ENCODE measurements around the gene IL4I1. TPM values are rescaled to one million over a fixed set of nuclear protein-coding genes. Genes with fewer than 3 reads are reported as not detected.

IL4I1 gene
- total RNA-seq, 1 donor from 2014 or later = not detected

DNA sequence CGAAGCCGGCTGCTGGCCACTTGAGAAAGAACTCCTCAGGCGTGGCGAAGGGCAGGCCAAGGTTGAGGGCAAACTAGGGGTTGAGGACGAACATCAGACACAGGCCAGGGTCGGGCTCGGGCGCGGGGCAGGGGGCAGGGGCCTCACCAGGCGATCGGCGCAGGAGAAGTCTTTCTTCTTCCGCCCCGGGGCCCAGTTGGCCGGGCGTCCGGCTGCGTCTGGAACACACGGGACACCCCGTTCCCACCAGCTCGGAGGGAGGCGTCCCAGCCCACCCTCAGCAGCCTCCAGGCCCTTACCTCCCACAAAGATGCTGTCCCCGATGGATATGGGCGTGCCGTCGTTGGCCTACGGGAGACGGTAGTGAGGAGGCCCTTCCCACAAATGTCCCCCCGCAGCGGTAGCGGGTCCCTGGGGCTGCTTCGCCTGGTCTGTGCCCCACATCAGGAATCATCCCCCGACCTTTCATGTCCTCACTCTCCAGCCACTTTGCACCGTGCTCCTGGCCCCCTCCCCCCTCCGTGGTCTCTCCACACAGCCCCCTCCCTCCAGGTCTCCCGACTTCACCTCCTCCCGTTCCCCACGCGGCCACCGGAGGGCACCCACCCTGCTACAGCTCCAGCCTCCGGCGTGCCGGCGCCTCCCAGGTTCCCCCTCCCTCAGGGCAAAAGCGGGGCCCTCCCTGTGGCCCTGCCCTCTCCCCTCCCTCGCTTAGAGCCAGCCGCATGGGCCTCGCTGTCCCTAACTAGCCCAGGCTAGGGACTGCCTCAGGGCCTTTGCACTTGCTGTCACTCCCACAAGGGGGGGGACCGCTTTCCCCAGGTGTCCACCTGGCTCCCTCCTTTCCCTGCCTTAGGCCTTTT lies 34.1 kb downstream of the IL4I1 start:
- intact Hi-C loops (cut with DNase I) = loop anchor here (5.0 kb wide), 1 partner anchor 45 kb away; the partner anchor contains the start of gene MED25
- Histone ChIP-seq H3K27ac (no peak overlapping the region), H3K9me3 (no peaks in the 10 kb centered on the region), H3K36me3 (peaks cover 0 to 42% of the 10 kb centered on the region in 2 donors), H3K4me1 (peaks cover 32% of the 10 kb centered on the region), H3K27me3 (no peaks in the 10 kb centered on the region), H3K4me3 (no peak overlapping the region)
- DNase-seq (ENCODE audit: extremely low spot score in 2 of 2) = no peak
- TF ChIP-seq CTCF (IDR thresholded peaks at IDR 0.05) = no peak
- no peak for TF ChIP-seq POLR2A (IDR thresholded peaks at IDR 0.05)

GRCh38 chr19:49861541-49862378 lies 34.9 kb downstream of the IL4I1 start:
- TF ChIP-seq POLR2AphosphoS5 (IDR thresholded peaks at IDR 0.05; ENCODE audit: insufficient read depth in 1 of 2, low read depth in 1 of 2) (no peak), POLR2A (IDR thresholded peaks at IDR 0.05) (no peak), CTCF (IDR thresholded peaks at IDR 0.05) (no peak)
- DNase-seq (ENCODE audit: extremely low spot score in 2 of 2) = no peak
- Histone ChIP-seq H3K4me3 (no peak overlapping the region), H3K36me3 (peaks cover 0 to 50% of the 10 kb centered on the region in 2 donors), H3K4me1 (peaks cover 29% of the 10 kb centered on the region), H3K27me3 (no peaks in the 10 kb centered on the region), H3K9me3 (no peaks in the 10 kb centered on the region), H3K27ac (peak overlapping the region; percentile 40)
- intact Hi-C loops (cut with DNase I) = loop anchor here (5.0 kb wide), 1 partner anchor 44 kb away; the partner anchor contains the start of gene MED25

DNA sequence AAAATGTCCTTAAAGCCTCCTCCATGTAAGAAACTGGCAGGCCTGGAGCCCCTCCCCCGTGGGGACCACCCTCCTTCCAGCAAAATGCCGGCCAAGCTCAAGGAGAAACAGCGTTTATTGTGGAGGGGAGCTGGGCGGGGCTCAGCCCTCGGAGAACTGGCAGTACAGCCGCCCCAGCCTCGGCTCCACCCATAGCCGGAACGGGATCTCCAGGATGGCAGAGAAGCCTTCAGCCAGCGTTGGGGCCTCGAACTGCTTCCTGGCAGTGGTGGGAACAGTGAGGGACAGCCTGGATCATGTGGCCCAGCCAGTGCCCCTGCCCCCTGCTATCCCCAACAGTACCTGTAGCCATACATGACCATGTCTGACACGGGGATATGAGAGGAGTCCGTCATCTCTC lies 35.6 kb downstream of the IL4I1 start:
- no peaks in the 10 kb centered on the region for H3K27me3 ChIP-seq
- intact Hi-C loops (cut with DNase I) = loop anchor here (5.0 kb wide), 1 partner anchor 44 kb away; the partner anchor contains the start of gene MED25
- H3K9me3 ChIP-seq = no peaks in the 10 kb centered on the region
- H3K27ac ChIP-seq = peak overlapping the region; percentile 40
- TF ChIP-seq POLR2AphosphoS5 (IDR thresholded peaks at IDR 0.05; ENCODE audit: insufficient read depth in 1 of 2, low read depth in 1 of 2) = no peak
- no peak for TF ChIP-seq POLR2A (IDR thresholded peaks at IDR 0.05)
- no peak for TF ChIP-seq CTCF (IDR thresholded peaks at IDR 0.05)
- H3K4me1 ChIP-seq = peaks cover 23% of the 10 kb centered on the region
- DNase-seq (ENCODE audit: extremely low spot score in 2 of 2) = no peak
- H3K4me3 ChIP-seq = no peak overlapping the region
- peaks cover 0 to 56% of the 10 kb centered on the region in 2 donors for H3K36me3 ChIP-seq

DNA sequence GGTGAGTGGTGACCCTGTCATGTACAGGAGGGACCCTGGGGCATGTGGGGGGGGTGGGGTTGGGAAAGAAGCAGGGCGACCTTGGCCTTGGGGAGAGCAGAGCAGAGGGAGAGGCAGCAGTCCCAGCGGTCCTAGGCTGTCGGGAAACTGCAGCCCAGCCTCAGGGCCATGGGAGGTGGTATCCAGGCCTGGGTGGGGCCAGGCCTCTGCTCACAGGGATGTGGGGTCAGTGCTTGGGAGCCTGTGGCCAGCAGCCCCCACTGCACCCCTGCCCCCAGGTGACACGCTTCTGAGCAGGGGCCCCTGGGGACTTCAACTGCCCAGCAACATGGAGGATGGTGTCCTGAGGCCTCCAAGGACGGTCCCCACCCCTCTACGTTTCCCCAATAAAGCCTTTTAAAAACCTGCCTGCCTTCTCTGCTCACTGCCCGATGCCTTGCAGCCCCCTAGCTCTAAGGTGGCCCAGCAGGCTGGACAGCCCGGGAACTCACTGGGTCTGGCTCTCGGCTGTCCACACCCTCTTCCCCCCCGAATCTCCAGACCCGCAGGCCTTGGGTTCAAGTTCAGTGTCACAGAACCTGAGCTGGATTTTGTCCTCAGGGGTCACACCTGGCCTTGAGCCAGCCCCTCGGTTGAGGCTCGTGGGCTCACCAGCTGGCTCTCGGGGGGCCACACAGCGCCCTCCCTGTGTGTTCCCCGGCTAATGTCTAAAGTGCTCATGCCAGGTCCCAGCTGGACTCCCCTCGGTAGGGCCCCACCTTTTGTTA lies 36.2 kb downstream of the IL4I1 start:
- TF ChIP-seq POLR2A (IDR thresholded peaks at IDR 0.05) (no peak), CTCF (IDR thresholded peaks at IDR 0.05) (no peak), POLR2AphosphoS5 (IDR thresholded peaks at IDR 0.05; ENCODE audit: insufficient read depth in 1 of 2, low read depth in 1 of 2) (no peak)
- Histone ChIP-seq H3K4me3 (no peak overlapping the region), H3K27me3 (no peaks in the 10 kb centered on the region), H3K9me3 (no peaks in the 10 kb centered on the region), H3K27ac (peak overlapping the region; percentile 40), H3K4me1 (peaks cover 17% of the 10 kb centered on the region), H3K36me3 (peaks cover 0 to 62% of the 10 kb centered on the region in 2 donors)
- intact Hi-C loops (cut with DNase I) = loop anchor here (5.0 kb wide), 1 partner anchor 43 kb away; the partner anchor contains the start of gene MED25
- DNase-seq (ENCODE audit: extremely low spot score in 2 of 2) = no peak
